Heart left ventricle (tissue), 13 donors: ENCODE results near the gene FGF22.

Experiments
- POLR2A ChIP-seq, 2 donors: fragments of 450-650 bp; IDR thresholded peaks; one replicate each; pipeline ENCODE4 v1.6.1; 2017; ENCODE audit warnings: antibody characterized with exemption in 2 of 2, mild to moderate bottlenecking in 2 of 2, moderate library complexity in 2 of 2
- TF ChIP-seq, protein P1 (sequence below), 12 donors: fragments of 200-600 bp; sonication (generic) in 4 of 12; IDR thresholded peaks; one replicate each; pipeline versions ENCODE4 v1.5.0 to v1.8.0; 2018 to 2022; ENCODE audit warnings: antibody characterized with exemption in 12 of 12, mild to moderate bottlenecking in 5 of 12
- donor health status: ischemic (EF 13 %, LVEDD 7.1; RV severe dilation, severe dysfunction).
- donor health status: DM: no; HTN: yes; CAD: no.
- donor health status: DM: no; HTN: no; CAD: no.
- donor health status: ischemic (EF 25% LVEDD 6.9; RV normal size, moderate dysfunction).
- donor health status: ischemic (EF 25% LVEDD 5.7; RV mildly dilated, moderate dysfunction).
- donor health status: ischemic (EF 35%, LVEDD 5.7; RV mildly dilated, moderate dysfunction).
- donor health status: nonischemic (EF 11% LVEDD 7.7; RV severe dilation, severe dysfunction).
- donor health status: DM: yes; HTN: yes; CAD: no.
- donor health status: PGD.
- donor health status: ischemic (EF 29% LVEDD 5.4; RV normal size, mild dysfunction).
- donor health status: nonischemic (EF 23%, LVEDD 6.1; RV moderate dilation, normal function).

- TF ChIP-seq POLR2A (IDR thresholded peaks at IDR 0.05) = no peak
- TF ChIP-seq, protein P1, sequence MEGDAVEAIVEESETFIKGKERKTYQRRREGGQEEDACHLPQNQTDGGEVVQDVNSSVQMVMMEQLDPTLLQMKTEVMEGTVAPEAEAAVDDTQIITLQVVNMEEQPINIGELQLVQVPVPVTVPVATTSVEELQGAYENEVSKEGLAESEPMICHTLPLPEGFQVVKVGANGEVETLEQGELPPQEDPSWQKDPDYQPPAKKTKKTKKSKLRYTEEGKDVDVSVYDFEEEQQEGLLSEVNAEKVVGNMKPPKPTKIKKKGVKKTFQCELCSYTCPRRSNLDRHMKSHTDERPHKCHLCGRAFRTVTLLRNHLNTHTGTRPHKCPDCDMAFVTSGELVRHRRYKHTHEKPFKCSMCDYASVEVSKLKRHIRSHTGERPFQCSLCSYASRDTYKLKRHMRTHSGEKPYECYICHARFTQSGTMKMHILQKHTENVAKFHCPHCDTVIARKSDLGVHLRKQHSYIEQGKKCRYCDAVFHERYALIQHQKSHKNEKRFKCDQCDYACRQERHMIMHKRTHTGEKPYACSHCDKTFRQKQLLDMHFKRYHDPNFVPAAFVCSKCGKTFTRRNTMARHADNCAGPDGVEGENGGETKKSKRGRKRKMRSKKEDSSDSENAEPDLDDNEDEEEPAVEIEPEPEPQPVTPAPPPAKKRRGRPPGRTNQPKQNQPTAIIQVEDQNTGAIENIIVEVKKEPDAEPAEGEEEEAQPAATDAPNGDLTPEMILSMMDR (IDR thresholded peaks at IDR 0.05) = no peak
Measured at GRCh38 chr19:663682-664117, 24.0 kb downstream of the FGF22 start.
